ENCODE measurements around the gene GCN1.

GCN1 gene

GRCh38 chr12:120223458-120224303 is 29.2 kb upstream of the GCN1 start:
- no peaks in the 10 kb centered on the region for H3K9me3 ChIP-seq (ENCODE audit: control insufficient read depth in 5 of 5, low read length in 5 of 5)
- no peak overlapping the region for H3K9ac ChIP-seq (ENCODE audit: low read length in 5 of 5)
- H3K27me3 ChIP-seq (ENCODE audit: control insufficient read depth in 5 of 5, insufficient read depth in 4 of 5, low read length in 5 of 5): no peaks in the 10 kb centered on the region
- no peak overlapping the region for H3K4me3 ChIP-seq (ENCODE audit: low read depth in 1 of 5, low read length in 5 of 5)
- H3K27ac ChIP-seq (ENCODE audit: low read depth, low read length): no peak overlapping the region
- peaks cover 19 to 43% (median 36%) of the 10 kb centered on the region in 5 donors for H3K4me1 ChIP-seq (ENCODE audit: control insufficient read depth in 5 of 5, insufficient read depth in 5 of 5, low read length in 5 of 5)
- peaks cover 0 to 64% (median 63%) of the 10 kb centered on the region in 5 donors for H3K36me3 ChIP-seq (ENCODE audit: control insufficient read depth in 5 of 5, insufficient read depth in 5 of 5, low read length in 5 of 5)

- Histone ChIP-seq H3K4me1 (ENCODE audit: control insufficient read depth in 5 of 5, insufficient read depth in 5 of 5, low read length in 5 of 5) (peaks cover 13 to 30% (median 27%) of the 10 kb centered on the region in 5 donors), H3K9ac (ENCODE audit: low read length in 5 of 5) (no peak overlapping the region), H3K27ac (ENCODE audit: low read depth, low read length) (no peak overlapping the region), H3K36me3 (ENCODE audit: control insufficient read depth in 5 of 5, insufficient read depth in 5 of 5, low read length in 5 of 5) (peaks cover 0 to 71% (median 67%) of the 10 kb centered on the region in 5 donors), H3K4me3 (ENCODE audit: low read depth in 1 of 5, low read length in 5 of 5) (no peak overlapping the region), H3K9me3 (ENCODE audit: control insufficient read depth in 5 of 5, low read length in 5 of 5) (no peaks in the 10 kb centered on the region), H3K27me3 (ENCODE audit: control insufficient read depth in 5 of 5, insufficient read depth in 4 of 5, low read length in 5 of 5) (no peaks in the 10 kb centered on the region)
These were observed 27.8 kb upstream of the GCN1 start for GRCh38 chr12:120222288-120222832.

- H3K4me3 ChIP-seq (ENCODE audit: low read depth in 1 of 5, low read length in 5 of 5): no peak overlapping the region
- peaks cover 9 to 25% (median 24%) of the 10 kb centered on the region in 5 donors for H3K4me1 ChIP-seq (ENCODE audit: control insufficient read depth in 5 of 5, insufficient read depth in 5 of 5, low read length in 5 of 5)
- no peak overlapping the region for H3K9ac ChIP-seq (ENCODE audit: low read length in 5 of 5)
- peaks cover 0 to 74% (median 70%) of the 10 kb centered on the region in 5 donors for H3K36me3 ChIP-seq (ENCODE audit: control insufficient read depth in 5 of 5, insufficient read depth in 5 of 5, low read length in 5 of 5)
- no peaks in the 10 kb centered on the region for H3K27me3 ChIP-seq (ENCODE audit: control insufficient read depth in 5 of 5, insufficient read depth in 4 of 5, low read length in 5 of 5)
- no peak overlapping the region for H3K27ac ChIP-seq (ENCODE audit: low read depth, low read length)
- H3K9me3 ChIP-seq (ENCODE audit: control insufficient read depth in 5 of 5, low read length in 5 of 5): no peaks in the 10 kb centered on the region
These were observed 27.0 kb upstream of the GCN1 start for GRCh38 chr12:120221576-120221900.

GRCh38 chr12:120220838-120221575 is 26.5 kb upstream of the GCN1 start:
- no peak overlapping the region for H3K27ac ChIP-seq (ENCODE audit: low read depth, low read length)
- H3K4me1 ChIP-seq (ENCODE audit: control insufficient read depth in 5 of 5, insufficient read depth in 5 of 5, low read length in 5 of 5): peaks cover 4 to 20% (median 18%) of the 10 kb centered on the region in 5 donors
- peaks cover 0 to 74% (median 69%) of the 10 kb centered on the region in 5 donors for H3K36me3 ChIP-seq (ENCODE audit: control insufficient read depth in 5 of 5, insufficient read depth in 5 of 5, low read length in 5 of 5)
- H3K27me3 ChIP-seq (ENCODE audit: control insufficient read depth in 5 of 5, insufficient read depth in 4 of 5, low read length in 5 of 5): no peaks in the 10 kb centered on the region
- H3K4me3 ChIP-seq (ENCODE audit: low read depth in 1 of 5, low read length in 5 of 5): no peak overlapping the region
- H3K9ac ChIP-seq (ENCODE audit: low read length in 5 of 5): no peak overlapping the region
- no peaks in the 10 kb centered on the region for H3K9me3 ChIP-seq (ENCODE audit: control insufficient read depth in 5 of 5, low read length in 5 of 5)

- H3K4me3 ChIP-seq (ENCODE audit: low read depth in 1 of 5, low read length in 5 of 5): no peak overlapping the region
- H3K4me1 ChIP-seq (ENCODE audit: control insufficient read depth in 5 of 5, insufficient read depth in 5 of 5, low read length in 5 of 5): no peaks in the 10 kb centered on the region
- no peak overlapping the region for H3K9ac ChIP-seq (ENCODE audit: low read length in 5 of 5)
- H3K27ac ChIP-seq (ENCODE audit: low read depth, low read length): no peak overlapping the region
- no peaks in the 10 kb centered on the region for H3K9me3 ChIP-seq (ENCODE audit: control insufficient read depth in 5 of 5, low read length in 5 of 5)
- no peaks in the 10 kb centered on the region for H3K27me3 ChIP-seq (ENCODE audit: control insufficient read depth in 5 of 5, insufficient read depth in 4 of 5, low read length in 5 of 5)
- H3K36me3 ChIP-seq (ENCODE audit: control insufficient read depth in 5 of 5, insufficient read depth in 5 of 5, low read length in 5 of 5): peaks cover 0 to 92% (median 84%) of the 10 kb centered on the region in 5 donors
These were observed 24.4 kb upstream of the GCN1 start for GRCh38 chr12:120218680-120219606.

- no peaks in the 10 kb centered on the region for H3K4me1 ChIP-seq (ENCODE audit: control insufficient read depth in 5 of 5, insufficient read depth in 5 of 5, low read length in 5 of 5)
- H3K27ac ChIP-seq (ENCODE audit: low read depth, low read length): no peak overlapping the region
- no peak overlapping the region for H3K9ac ChIP-seq (ENCODE audit: low read length in 5 of 5)
- H3K36me3 ChIP-seq (ENCODE audit: control insufficient read depth in 5 of 5, insufficient read depth in 5 of 5, low read length in 5 of 5): peaks cover 0 to 93% (median 86%) of the 10 kb centered on the region in 5 donors
- no peaks in the 10 kb centered on the region for H3K9me3 ChIP-seq (ENCODE audit: control insufficient read depth in 5 of 5, low read length in 5 of 5)
- no peaks in the 10 kb centered on the region for H3K27me3 ChIP-seq (ENCODE audit: control insufficient read depth in 5 of 5, insufficient read depth in 4 of 5, low read length in 5 of 5)
- H3K4me3 ChIP-seq (ENCODE audit: low read depth in 1 of 5, low read length in 5 of 5): no peak overlapping the region
These were observed 22.5 kb upstream of the GCN1 start for GRCh38 chr12:120216742-120217605.

GRCh38 chr12:120215766-120216735 is 21.5 kb upstream of the GCN1 start:
- no peaks in the 10 kb centered on the region for H3K27me3 ChIP-seq (ENCODE audit: control insufficient read depth in 5 of 5, insufficient read depth in 4 of 5, low read length in 5 of 5)
- no peak overlapping the region for H3K9ac ChIP-seq (ENCODE audit: low read length in 5 of 5)
- H3K4me3 ChIP-seq (ENCODE audit: low read depth in 1 of 5, low read length in 5 of 5): no peak overlapping the region
- H3K4me1 ChIP-seq (ENCODE audit: control insufficient read depth in 5 of 5, insufficient read depth in 5 of 5, low read length in 5 of 5): no peaks in the 10 kb centered on the region
- H3K27ac ChIP-seq (ENCODE audit: low read depth, low read length): no peak overlapping the region
- H3K36me3 ChIP-seq (ENCODE audit: control insufficient read depth in 5 of 5, insufficient read depth in 5 of 5, low read length in 5 of 5): peaks cover 0 to 93% (median 86%) of the 10 kb centered on the region in 5 donors
- no peaks in the 10 kb centered on the region for H3K9me3 ChIP-seq (ENCODE audit: control insufficient read depth in 5 of 5, low read length in 5 of 5)

GRCh38 chr12:120215357-120215735 is 20.8 kb upstream of the GCN1 start:
- Histone ChIP-seq H3K27me3 (ENCODE audit: control insufficient read depth in 5 of 5, insufficient read depth in 4 of 5, low read length in 5 of 5) (no peaks in the 10 kb centered on the region), H3K4me3 (ENCODE audit: low read depth in 1 of 5, low read length in 5 of 5) (no peak overlapping the region), H3K9me3 (ENCODE audit: control insufficient read depth in 5 of 5, low read length in 5 of 5) (no peaks in the 10 kb centered on the region), H3K4me1 (ENCODE audit: control insufficient read depth in 5 of 5, insufficient read depth in 5 of 5, low read length in 5 of 5) (no peaks in the 10 kb centered on the region), H3K27ac (ENCODE audit: low read depth, low read length) (no peak overlapping the region), H3K9ac (ENCODE audit: low read length in 5 of 5) (no peak overlapping the region), H3K36me3 (ENCODE audit: control insufficient read depth in 5 of 5, insufficient read depth in 5 of 5, low read length in 5 of 5) (peaks cover 0 to 93% (median 85%) of the 10 kb centered on the region in 5 donors)

All from subcutaneous abdominal adipose tissue (tissue), 5 donors.